Glutamatergic neuron (in vitro differentiated cells): ENCODE measurements around the gene NLRP3. TPM values are rescaled to one million over a fixed set of nuclear protein-coding genes. Genes with fewer than 3 reads are reported as not detected.
A peak's percentile ranks its signal among the peaks of the same experiment; 100 is the strongest.

Source experiments
- DNase-seq: peaks from one replicate; pipeline ENCODE4 v3.0.0; 2022
- H3K27ac Mint-ChIP-seq: one replicate; pipeline ENCODE4 v1.8.0; 2020; ENCODE audit warnings: mild to moderate bottlenecking, mixed read lengths, inconsistent platforms; ENCODE audit not compliant: unreplicated experiment
- H3K27me3 Mint-ChIP-seq: one replicate; pipeline ENCODE4 v1.8.0; 2020; ENCODE audit warnings: mild to moderate bottlenecking, moderate library complexity, mixed read lengths, inconsistent platforms; ENCODE audit not compliant: unreplicated experiment
- H3K36me3 Mint-ChIP-seq: one replicate; pipeline ENCODE4 v1.8.0; 2020; ENCODE audit warnings: mild to moderate bottlenecking, mixed read lengths, inconsistent platforms; ENCODE audit not compliant: unreplicated experiment
- H3K4me1 Mint-ChIP-seq: one replicate; pipeline ENCODE4 v1.8.0; 2020; ENCODE audit warnings: mild to moderate bottlenecking, low read depth, mixed read lengths, inconsistent platforms; ENCODE audit not compliant: unreplicated experiment
- H3K4me3 Mint-ChIP-seq: one replicate; pipeline ENCODE4 v1.8.0; 2020; ENCODE audit warnings: mild to moderate bottlenecking, mixed read lengths, inconsistent platforms; ENCODE audit not compliant: unreplicated experiment
- H3K9me3 Mint-ChIP-seq: one replicate; pipeline ENCODE4 v1.8.0; 2020; ENCODE audit warnings: mild to moderate bottlenecking, moderate library complexity, mixed read lengths, inconsistent platforms; ENCODE audit not compliant: unreplicated experiment
- CTCF ChIP-seq: fragments of 200-600 bp; sonication (generic); IDR thresholded peaks from one replicate; pipeline ENCODE4 v1.5.0; 2021; ENCODE audit not compliant: partially characterized antibody, unreplicated experiment
- total RNA-seq: library from RNA; stranded (reverse); fragmentation: NEBNext Ultra II Directional; extraction: Animal tissue kit (Norgen Biotek cat#: 25700); gene quantifications from one replicate; pipeline ENCODE4 v1.2.1, GENCODE V29; 2021; ENCODE audit not compliant: unreplicated experiment

The NLRP3 gene
- total RNA-seq, 1 donor from 2014 or later: not detected

- H3K36me3 Mint-ChIP-seq: peaks cover 5% of the 10 kb centered on the region
- no peaks in the 10 kb centered on the region for H3K4me1 Mint-ChIP-seq
- no peak overlapping the region for H3K27ac Mint-ChIP-seq
- H3K4me3 Mint-ChIP-seq: no peak overlapping the region
- peaks cover 6% of the 10 kb centered on the region for H3K9me3 Mint-ChIP-seq
- peaks cover 2% of the 10 kb centered on the region for H3K27me3 Mint-ChIP-seq
- DNase-seq: no peak
- TF ChIP-seq CTCF: no peak
Observed at GRCh38 chr1:247444571-247444970, 28.6 kb downstream of the NLRP3 start.

DNA sequence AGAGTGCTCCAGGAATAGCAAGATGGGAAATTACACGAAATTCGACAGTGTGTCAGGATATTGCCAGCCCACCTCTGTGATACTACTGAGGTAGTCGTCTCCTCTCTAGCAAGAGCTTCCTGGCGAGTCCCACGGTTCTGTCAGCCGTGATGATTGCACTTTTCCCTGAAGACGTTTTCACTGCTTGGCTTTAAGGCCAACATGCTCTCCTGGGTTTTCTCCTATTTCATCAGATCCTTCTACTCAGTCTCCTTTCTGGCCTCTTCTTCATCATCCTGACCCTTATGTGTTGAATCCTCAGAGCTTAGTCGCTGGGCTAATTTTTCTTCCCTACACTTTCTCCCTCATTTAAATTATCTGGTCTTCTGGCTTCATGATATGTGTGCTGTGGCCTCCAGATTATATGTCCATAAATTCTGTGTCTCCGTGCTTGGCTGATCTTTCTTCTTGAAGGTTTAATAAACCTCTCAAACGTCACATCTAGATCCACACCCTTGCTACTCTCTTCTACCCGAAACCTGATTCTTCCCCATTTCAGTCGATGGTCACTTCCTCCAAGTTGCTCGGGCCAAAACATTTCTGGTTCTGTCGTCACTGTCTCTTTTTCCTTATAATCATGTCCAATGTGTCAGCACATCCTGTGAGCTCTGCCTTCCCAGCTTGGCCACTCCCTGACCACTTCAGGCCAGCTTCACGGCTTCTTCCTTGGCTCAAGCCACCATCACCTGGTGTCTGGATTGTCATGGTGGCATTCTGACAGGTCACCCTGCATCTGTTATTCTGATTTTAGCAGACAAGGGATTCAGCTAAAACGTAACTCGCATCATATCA lies 29.8 kb downstream of the NLRP3 start:
- H3K27ac Mint-ChIP-seq: no peak overlapping the region
- H3K9me3 Mint-ChIP-seq: peaks cover 6% of the 10 kb centered on the region
- no peak for DNase-seq
- H3K27me3 Mint-ChIP-seq: peaks cover 2% of the 10 kb centered on the region
- no peaks in the 10 kb centered on the region for H3K4me1 Mint-ChIP-seq
- no peak overlapping the region for H3K4me3 Mint-ChIP-seq
- TF ChIP-seq CTCF: no peak
- peaks cover 5% of the 10 kb centered on the region for H3K36me3 Mint-ChIP-seq

GRCh38 chr1:247447162-247447909 lies 31.4 kb downstream of the NLRP3 start:
- no peak for DNase-seq
- Mint-ChIP-seq H3K36me3 (peaks cover 5% of the 10 kb centered on the region), H3K4me1 (no peaks in the 10 kb centered on the region), H3K27me3 (peaks cover 2% of the 10 kb centered on the region), H3K4me3 (peak overlapping the region; percentile 88), H3K27ac (peak overlapping the region; percentile 95), H3K9me3 (peaks cover 8% of the 10 kb centered on the region)
- TF ChIP-seq CTCF: no peak

DNA sequence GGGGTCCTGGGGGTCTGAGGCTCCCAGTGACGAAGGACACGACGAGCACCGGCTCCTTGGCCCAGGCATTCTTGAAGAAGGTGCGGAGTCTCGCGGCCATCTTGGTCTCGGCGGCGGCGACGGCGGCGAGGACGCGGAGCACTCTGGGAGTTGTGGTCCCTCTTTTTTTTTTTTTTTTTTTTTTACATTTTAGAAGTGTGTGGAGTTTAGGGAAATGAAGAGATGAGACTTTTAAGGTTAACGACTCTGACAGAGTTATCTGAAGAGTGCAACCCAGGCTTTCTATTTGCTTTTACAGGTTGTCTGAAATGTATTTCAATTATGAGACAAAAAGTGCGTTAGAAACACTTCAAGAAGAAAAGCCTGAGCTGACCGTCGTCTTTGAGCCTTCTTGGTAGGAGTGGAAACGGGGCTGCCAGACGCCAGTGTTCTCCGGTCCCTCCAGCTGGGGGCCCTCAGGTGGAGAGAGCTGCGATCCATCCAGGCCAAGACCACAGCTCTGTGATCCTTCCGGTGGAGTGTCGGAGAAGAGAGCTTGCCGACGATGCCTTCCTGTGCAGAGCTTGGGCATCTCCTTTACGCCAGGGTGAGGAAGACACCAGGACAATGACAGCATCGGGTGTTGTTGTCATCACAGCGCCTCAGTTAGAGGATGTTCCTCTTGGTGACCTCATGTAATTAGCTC lies 32.3 kb downstream of the NLRP3 start:
- Mint-ChIP-seq H3K27ac (peak overlapping the region; percentile 95), H3K4me3 (peak overlapping the region; percentile 88), H3K27me3 (peaks cover 2% of the 10 kb centered on the region), H3K36me3 (peaks cover 5% of the 10 kb centered on the region), H3K9me3 (peaks cover 8% of the 10 kb centered on the region), H3K4me1 (no peaks in the 10 kb centered on the region)
- TF ChIP-seq CTCF: no peak
- peak; percentile 76 for DNase-seq
